ENCODE data around the gene MEF2B. TPM values are rescaled to one million over a fixed set of nuclear protein-coding genes. Genes with fewer than 3 reads are reported as not detected.

MEF2B gene
- total RNA-seq, 4 donors from 2014 or later, result 0.21 to 3.7 TPM; not detected in 2

DNA sequence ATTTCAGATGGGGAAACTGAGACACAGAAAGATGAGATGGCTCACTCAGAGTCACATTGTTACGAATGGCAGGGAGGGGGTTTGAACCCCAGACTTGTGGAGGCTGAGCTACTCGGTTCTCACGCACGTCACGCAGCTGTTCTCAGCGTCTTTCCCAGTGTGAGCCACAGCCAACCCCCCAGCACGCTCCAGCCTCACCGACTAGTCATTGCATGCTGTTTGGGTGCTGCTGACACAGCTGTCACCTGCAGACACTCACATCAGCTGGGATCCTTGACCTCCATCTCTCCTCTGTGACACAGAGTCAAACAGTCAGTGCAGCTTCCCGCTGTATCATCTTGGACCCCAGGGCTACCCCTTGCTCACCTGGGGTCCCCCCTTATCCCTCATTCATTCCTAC lies 39.3 kb upstream of the MEF2B start:
- TF ChIP-seq, protein P1, sequence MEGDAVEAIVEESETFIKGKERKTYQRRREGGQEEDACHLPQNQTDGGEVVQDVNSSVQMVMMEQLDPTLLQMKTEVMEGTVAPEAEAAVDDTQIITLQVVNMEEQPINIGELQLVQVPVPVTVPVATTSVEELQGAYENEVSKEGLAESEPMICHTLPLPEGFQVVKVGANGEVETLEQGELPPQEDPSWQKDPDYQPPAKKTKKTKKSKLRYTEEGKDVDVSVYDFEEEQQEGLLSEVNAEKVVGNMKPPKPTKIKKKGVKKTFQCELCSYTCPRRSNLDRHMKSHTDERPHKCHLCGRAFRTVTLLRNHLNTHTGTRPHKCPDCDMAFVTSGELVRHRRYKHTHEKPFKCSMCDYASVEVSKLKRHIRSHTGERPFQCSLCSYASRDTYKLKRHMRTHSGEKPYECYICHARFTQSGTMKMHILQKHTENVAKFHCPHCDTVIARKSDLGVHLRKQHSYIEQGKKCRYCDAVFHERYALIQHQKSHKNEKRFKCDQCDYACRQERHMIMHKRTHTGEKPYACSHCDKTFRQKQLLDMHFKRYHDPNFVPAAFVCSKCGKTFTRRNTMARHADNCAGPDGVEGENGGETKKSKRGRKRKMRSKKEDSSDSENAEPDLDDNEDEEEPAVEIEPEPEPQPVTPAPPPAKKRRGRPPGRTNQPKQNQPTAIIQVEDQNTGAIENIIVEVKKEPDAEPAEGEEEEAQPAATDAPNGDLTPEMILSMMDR (IDR thresholded peaks at IDR 0.05), result no peak
- no peak for TF ChIP-seq EP300 (IDR thresholded peaks at IDR 0.05)
- no peak for TF ChIP-seq POLR2A (IDR thresholded peaks at IDR 0.05)
- Histone ChIP-seq H3K4me3 (no peak overlapping the region), H3K4me1 (peaks cover 0 to 26% (median 2%) of the 10 kb centered on the region in 4 donors), H3K27ac (no peak overlapping the region), H3K9me3 (no peaks in the 10 kb centered on the region), H3K36me3 (no peaks in the 10 kb centered on the region), H3K27me3 (peaks cover 0 to 54% of the 10 kb centered on the region in 2 donors)
- 53 to 65% methylated on average over 9 of the region's 9 CpGs for WGBS, 2 donors
- DNase-seq (ENCODE audit: low spot score in 2 of 2), result no peak

DNA sequence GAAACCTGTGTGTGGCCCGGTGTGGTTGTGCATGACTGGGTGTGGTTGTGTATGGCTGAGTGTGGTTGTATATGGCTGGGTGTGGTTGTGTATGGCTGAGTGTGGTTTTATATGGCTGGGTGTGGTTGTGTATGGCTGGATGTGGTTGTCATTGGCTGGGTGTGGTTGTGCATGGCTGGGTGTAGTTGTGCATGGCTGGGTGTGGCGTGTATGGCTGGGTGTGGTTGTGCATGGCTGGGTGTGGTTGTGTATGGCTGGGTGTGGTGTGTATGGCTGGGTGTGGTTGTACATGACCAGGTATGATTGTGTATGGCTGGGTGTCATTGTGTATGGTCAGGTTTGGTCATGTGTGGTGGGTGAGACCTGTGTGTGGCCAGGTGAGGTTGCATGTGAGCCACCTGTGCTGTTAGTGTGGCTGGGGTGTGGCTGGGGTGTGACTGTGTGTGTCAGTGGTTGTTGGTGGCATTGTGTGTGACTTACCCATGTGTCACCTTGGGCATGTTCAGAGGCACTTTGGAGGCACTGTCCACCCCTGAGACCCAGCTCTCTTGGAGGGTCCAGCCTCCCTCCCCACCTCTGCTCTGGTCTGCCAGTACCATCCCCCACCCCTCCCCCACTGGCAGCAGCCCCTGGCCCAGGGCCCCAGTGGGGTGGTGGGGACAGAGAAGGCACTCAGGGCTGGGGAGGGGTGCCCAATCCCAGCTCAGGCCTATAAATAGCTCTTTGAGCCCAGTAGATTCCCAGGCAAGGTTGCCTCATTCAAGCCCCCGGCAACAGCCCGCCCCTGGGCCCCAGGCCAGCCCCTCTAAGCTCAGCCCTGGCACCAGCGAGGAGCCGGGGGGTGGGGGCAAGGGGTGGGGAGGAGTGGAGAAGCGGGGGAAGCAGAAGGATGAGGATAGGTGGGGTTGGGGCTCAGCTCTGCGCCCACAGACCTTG lies 37.8 kb upstream of the MEF2B start:
- no peak for DNase-seq (ENCODE audit: low spot score in 2 of 2)
- TF ChIP-seq POLR2A (IDR thresholded peaks at IDR 0.05) (no peak), EP300 (IDR thresholded peaks at IDR 0.05) (no peak)
- TF ChIP-seq, protein P1 (IDR thresholded peaks at IDR 0.05), result no peak
- Histone ChIP-seq H3K4me3 (no peak overlapping the region), H3K27ac (no peak overlapping the region), H3K27me3 (peaks cover 0 to 39% of the 10 kb centered on the region in 2 donors), H3K9me3 (no peaks in the 10 kb centered on the region), H3K36me3 (no peaks in the 10 kb centered on the region), H3K4me1 (peaks cover 0 to 30% (median 3%) of the 10 kb centered on the region in 4 donors)
- WGBS, 2 donors, result 40 to 49% methylated on average over 8 of the region's 8 CpGs

DNA sequence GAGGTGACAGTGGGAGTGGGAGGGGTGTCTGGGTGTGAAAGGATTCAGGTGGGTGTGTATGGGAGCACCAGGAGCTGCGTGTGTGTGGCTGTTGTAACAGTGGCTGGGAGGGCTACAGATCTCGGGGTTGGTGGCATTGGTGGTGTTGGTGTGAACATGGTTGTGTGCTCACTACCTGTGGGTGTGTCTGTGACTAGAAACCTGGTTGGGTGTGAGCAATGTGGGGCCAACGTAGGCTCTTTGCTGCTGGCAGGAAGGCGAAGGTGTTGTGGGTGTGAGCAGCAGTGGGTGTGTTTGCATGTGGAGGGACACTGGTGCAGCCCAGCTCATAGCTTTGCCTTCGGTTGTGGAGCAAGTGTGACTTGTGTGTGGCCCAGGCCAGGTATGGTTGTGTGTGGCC lies 36.9 kb upstream of the MEF2B start:
- no peak overlapping the region for H3K27ac ChIP-seq
- no peak overlapping the region for H3K4me3 ChIP-seq
- TF ChIP-seq, protein P1 (IDR thresholded peaks at IDR 0.05), result no peak
- TF ChIP-seq EP300 (IDR thresholded peaks at IDR 0.05) (no peak), POLR2A (IDR thresholded peaks at IDR 0.05) (no peak)
- peaks cover 0 to 1% (median 0%) of the 10 kb centered on the region in 3 donors for H3K36me3 ChIP-seq
- peaks cover 0 to 40% (median 12%) of the 10 kb centered on the region in 4 donors for H3K4me1 ChIP-seq
- 73 to 74% methylated on average over 5 of the region's 5 CpGs for WGBS, 2 donors
- no peaks in the 10 kb centered on the region for H3K9me3 ChIP-seq
- DNase-seq (ENCODE audit: low spot score in 2 of 2), result no peak
- peaks cover 0 to 29% of the 10 kb centered on the region in 2 donors for H3K27me3 ChIP-seq

DNA sequence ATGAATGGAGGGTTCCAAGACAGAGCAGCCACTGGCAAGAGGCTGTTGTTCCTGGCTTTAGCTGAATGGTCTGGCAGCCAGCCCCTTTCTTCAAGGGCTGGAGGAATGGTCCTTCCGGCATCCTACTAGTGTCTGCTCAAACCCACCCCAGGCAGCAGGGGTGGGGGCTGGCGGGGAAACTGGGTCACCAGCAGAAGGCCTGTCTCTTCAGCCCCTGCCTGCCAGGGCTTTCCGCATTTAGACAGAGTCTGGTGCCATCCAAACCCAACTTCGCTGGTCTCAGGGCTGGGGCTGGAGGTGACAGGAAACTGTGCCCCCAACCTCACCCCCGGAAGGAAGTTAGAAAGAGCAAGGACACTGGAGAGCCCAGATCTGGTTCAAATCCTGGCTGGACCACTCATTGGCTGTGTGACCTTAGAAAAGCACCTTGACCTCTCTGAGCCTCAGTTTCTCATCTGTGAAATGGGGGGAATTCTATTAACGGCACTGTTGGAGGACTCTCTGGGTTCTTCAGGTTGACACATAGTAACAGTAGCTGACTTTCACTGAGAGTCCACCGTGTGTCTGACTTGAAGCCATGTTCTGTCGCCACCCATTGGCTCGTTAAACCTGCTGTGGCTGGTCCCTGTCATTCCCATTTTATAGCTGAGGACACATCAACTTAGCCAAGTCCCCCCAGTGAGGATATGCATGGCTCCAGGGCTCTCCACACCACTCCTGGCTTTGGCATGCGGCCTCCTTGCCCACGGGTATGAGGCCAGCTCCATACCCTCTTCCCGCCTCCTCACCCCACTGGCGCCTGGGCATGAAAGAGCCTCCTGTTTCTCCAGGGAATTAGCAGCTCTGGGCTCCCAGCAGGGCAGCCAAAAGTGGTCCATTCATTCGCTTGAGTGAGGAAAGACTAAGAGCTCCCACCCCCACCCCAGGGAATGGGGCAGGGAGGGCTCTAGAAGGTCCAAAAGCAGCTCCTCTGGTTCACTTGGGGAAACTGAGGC lies 35.6 kb upstream of the MEF2B start:
- no peak for TF ChIP-seq POLR2A (IDR thresholded peaks at IDR 0.05)
- TF ChIP-seq, protein P1 (IDR thresholded peaks at IDR 0.05), result no peak
- no peak for TF ChIP-seq EP300 (IDR thresholded peaks at IDR 0.05)
- H3K9me3 ChIP-seq, result no peaks in the 10 kb centered on the region
- H3K27me3 ChIP-seq, result peaks cover 0 to 17% of the 10 kb centered on the region in 2 donors
- H3K27ac ChIP-seq, result peak overlapping the region in 1 of 4 donors; percentile 9
- peaks cover 0 to 13% (median 0%) of the 10 kb centered on the region in 3 donors for H3K36me3 ChIP-seq
- peaks cover 0 to 41% (median 13%) of the 10 kb centered on the region in 4 donors for H3K4me1 ChIP-seq
- 31 to 39% methylated on average over 14 of the region's 14 CpGs for WGBS, 2 donors
- DNase-seq (ENCODE audit: low spot score in 2 of 2), result no peak
- H3K4me3 ChIP-seq, result no peak overlapping the region
